HCT116 (cell line): ENCODE measurements around the gene SC5D. TPM values are rescaled to one million over a fixed set of nuclear protein-coding genes. Genes with fewer than 3 reads are reported as not detected.

Experiments used
- ATAC-seq: fragments of 200-7000 bp; cut with Tn5 transposase; 2 replicates; pipeline ENCODE4 v1.9.1; 2020; ENCODE audit warnings: mild to moderate bottlenecking, moderate library complexity
- BruUV-seq: library from RNA; stranded (reverse); fragments of 400-500 nt; replicated peaks from 2 replicates; lab custom pipeline; 2021; lab: Mats Ljungman, UMichigan
- CTCF ChIA-PET: fragments of 300-600 bp; sonication (Branson Sonifier 250); formaldehyde crosslinking; loops from one replicate; lab custom pipeline; 2021; ENCODE audit warnings: antibody characterized with exemption; lab: Charles Lee
- POLR2A ChIA-PET: fragments of 300-600, 350-600 bp; sonication (Branson Sonifier 250); formaldehyde crosslinking; loops from one replicate; lab custom pipeline; 2021; ENCODE audit warnings: antibody characterized with exemption; lab: Charles Lee
- RAD21 ChIA-PET, 2 experiments: fragments of 300-600 bp; sonication (Branson Sonifier 250); formaldehyde crosslinking; loops; one replicate each; lab custom pipeline; 2023; ENCODE audit warnings: low total read pairs in 2 of 2; ENCODE audit not compliant: uncharacterized antibody in 2 of 2, unreplicated experiment in 2 of 2, low non-redundant PET in 1 of 2; lab: Charles Lee
- DNase-seq: peaks from one replicate; pipeline ENCODE4 v3.0.0-alpha.2; 2010; ENCODE audit warnings: low read depth, low spot score
- H2AFZ ChIP-seq: fragments of 200-600 bp; shearing (Covaris generic), sonication (generic); 2 replicates; pipeline ENCODE4 v1.6.1; 2017; ENCODE audit warnings: low read depth, mixed run types, mixed read lengths, antibody characterized with exemption, low read length; ENCODE audit not compliant: poor library complexity, severe bottlenecking
- H3K27ac ChIP-seq: 2 replicates; pipeline ENCODE4 v1.5.1; 2012; ENCODE audit warnings: low read depth, low read length
- H3K27me3 ChIP-seq: fragments of 200-600 bp; sonication (generic); 2 replicates; pipeline ENCODE4 v1.6.1; 2016; ENCODE audit warnings: mixed run types, low read length, mixed read lengths; ENCODE audit not compliant: insufficient read depth
- H3K36me3 ChIP-seq, 2 experiments: fragments of 200-500 bp in 1 of 2; fragments of 200-600 bp in 1 of 2; sonication (Bioruptor generic) in 1 of 2; sonication (generic) in 1 of 2; 2 replicates each; pipeline versions ENCODE4 v1.5.1 to v1.6.1; 2014 to 2016; ENCODE audit warnings: low read length in 2 of 2, inconsistent platforms in 1 of 2, mixed read lengths in 1 of 2, mixed run types in 1 of 2; ENCODE audit not compliant: insufficient read depth in 2 of 2, control insufficient read depth in 1 of 2
- H3K4me1 ChIP-seq, 2 experiments: fragments of 200-600 bp in 1 of 2; sonication (generic) in 1 of 2; 2 replicates each; pipeline versions ENCODE4 v1.5.1 to v1.6.1; 2012 to 2017; ENCODE audit warnings: low read length in 2 of 2, inconsistent platforms in 1 of 2, mild to moderate bottlenecking in 1 of 2, mixed read lengths in 1 of 2, mixed run types in 1 of 2, moderate library complexity in 1 of 2; ENCODE audit not compliant: insufficient read depth in 2 of 2, control insufficient read depth in 1 of 2
- H3K4me2 ChIP-seq: fragments of 200-600 bp; sonication (generic); 2 replicates; pipeline ENCODE4 v1.6.1; 2017; ENCODE audit warnings: mixed run types, low read length, mixed read lengths
- H3K4me3 ChIP-seq, 2 experiments: fragments of 200-600 bp in 1 of 2; sonication (generic) in 1 of 2; replicated peaks in 1 of 2; 2 replicates each; pipeline ENCODE4 v1.5.1; 2011 to 2016; ENCODE audit warnings: low read length in 2 of 2, control low read depth in 1 of 2, low read depth in 1 of 2, mild to moderate bottlenecking in 1 of 2, mixed read lengths in 1 of 2, mixed run types in 1 of 2
- H3K79me2 ChIP-seq: fragments of 200-600 bp; sonication (generic); 2 replicates; pipeline ENCODE4 v1.6.1; 2017; ENCODE audit warnings: mild to moderate bottlenecking, mixed run types, low read length, moderate library complexity, mixed read lengths; ENCODE audit not compliant: insufficient read depth
- H3K9ac ChIP-seq: fragments of 200-600 bp; sonication (generic); 2 replicates; pipeline ENCODE4 v1.6.1; 2016; ENCODE audit warnings: low read length, mixed read lengths
- H3K9me2 ChIP-seq: fragments of 200-600 bp; sonication (generic), shearing (Covaris generic); 2 replicates; pipeline ENCODE4 v1.6.1; 2017; ENCODE audit warnings: mixed run types, mild to moderate bottlenecking, moderate library complexity; ENCODE audit not compliant: insufficient read depth
- H3K9me3 ChIP-seq, 2 experiments: fragments of 200-500 bp in 1 of 2; fragments of 200-600 bp in 1 of 2; sonication (Bioruptor generic) in 1 of 2; sonication (generic) in 1 of 2; 2 replicates each; pipeline ENCODE4 v1.6.1; 2014 to 2017; ENCODE audit warnings: low read length in 2 of 2, mixed read lengths in 2 of 2, inconsistent platforms in 1 of 2, low read depth in 1 of 2, mild to moderate bottlenecking in 1 of 2, mixed run types in 1 of 2, moderate library complexity in 1 of 2; ENCODE audit not compliant: control insufficient read depth in 1 of 2, insufficient read depth in 1 of 2
- H4K20me1 ChIP-seq: fragments of 200-600 bp; sonication (generic), shearing (Covaris generic); 2 replicates; pipeline ENCODE4 v1.6.1; 2017; ENCODE audit warnings: mixed run types, mild to moderate bottlenecking, moderate library complexity; ENCODE audit not compliant: insufficient read depth
- ATF3 ChIP-seq: IDR thresholded peaks from 2 replicates; pipeline ENCODE4 v1.6.1; 2012
- CEBPB ChIP-seq: IDR thresholded peaks from 2 replicates; pipeline ENCODE4 v1.6.1; 2012; ENCODE audit warnings: low read depth
- ELF1 ChIP-seq: IDR thresholded peaks from 2 replicates; pipeline ENCODE4 v1.6.1; 2012; ENCODE audit warnings: low read depth, borderline replicate concordance
- EZH2 ChIP-seq: fragments of 200-600 bp; sonication (generic); IDR thresholded peaks from 2 replicates; pipeline ENCODE4 v1.6.1; 2017; ENCODE audit warnings: antibody characterized with exemption, mixed run types
- FOSL1 ChIP-seq: IDR thresholded peaks from 2 replicates; pipeline ENCODE4 v1.6.1; 2012; ENCODE audit warnings: low read depth
- MAX ChIP-seq: IDR thresholded peaks from 2 replicates; pipeline ENCODE4 v1.6.1; 2012
- POLR2A ChIP-seq: IDR thresholded peaks from 2 replicates; pipeline ENCODE4 v1.7.0; 2011; ENCODE audit warnings: borderline replicate concordance; ENCODE audit not compliant: insufficient read depth, insufficient read length; ENCODE audit errors: extremely low read depth
- RAD21 ChIP-seq: IDR thresholded peaks from 2 replicates; pipeline ENCODE4 v1.6.1; 2012; ENCODE audit warnings: low read depth, mild to moderate bottlenecking
- REST ChIP-seq: IDR thresholded peaks from 2 replicates; pipeline ENCODE4 v1.6.1; 2012; ENCODE audit warnings: low read depth
- SIN3A ChIP-seq: IDR thresholded peaks from 2 replicates; pipeline ENCODE4 v1.6.1; 2012; ENCODE audit warnings: low read depth
- SP1 ChIP-seq: IDR thresholded peaks from 2 replicates; pipeline ENCODE4 v1.6.1; 2012; ENCODE audit warnings: low read depth
- SRF ChIP-seq: IDR thresholded peaks from 2 replicates; pipeline ENCODE4 v1.6.1; 2012; ENCODE audit warnings: low read depth
- TCF7L2 ChIP-seq: IDR thresholded peaks from 2 replicates; pipeline ENCODE4 v1.7.0; 2011; ENCODE audit warnings: borderline replicate concordance, inconsistent platforms; ENCODE audit not compliant: insufficient read depth, insufficient read length; ENCODE audit errors: extremely low read depth
- YY1 ChIP-seq: IDR thresholded peaks from 2 replicates; pipeline ENCODE4 v1.6.1; 2011; ENCODE audit warnings: low read length, low read depth, moderate library complexity, mild to moderate bottlenecking; ENCODE audit not compliant: insufficient replicate concordance; ENCODE audit errors: extremely low read depth
- ZBTB33 ChIP-seq: IDR thresholded peaks from 2 replicates; pipeline ENCODE4 v1.6.1; 2011; ENCODE audit warnings: mild to moderate bottlenecking, low read length, moderate library complexity; ENCODE audit not compliant: insufficient replicate concordance; ENCODE audit errors: extremely low read depth
- ZFX ChIP-seq: fragments of 450-650 bp; IDR thresholded peaks from 2 replicates; pipeline ENCODE4 v1.6.1; 2017
- intact Hi-C: fragments of 100-400 bp; cut with micrococcal nuclease; formaldehyde crosslinking; loops from 2 replicates; pipeline ENCODE4 v1.10.0; 2022
- total RNA-seq: library from RNA; stranded (reverse); gene quantifications from one replicate; pipeline ENCODE4 v1.2.1, GENCODE V29; 2021; ENCODE audit not compliant: unreplicated experiment

The SC5D gene
- total RNA-seq, 1 experiment from 2014 or later, result 24.1 TPM

GRCh38 chr11:121336279-121336937, 43.8 kb downstream of the SC5D start:
- Histone ChIP-seq H3K4me3 (no peak overlapping the region), H3K4me2 (no peak overlapping the region), H2AFZ (no peak overlapping the region)
- CTCF ChIA-PET, result interaction anchor here (0.9 kb wide), 1 partner anchor 16 kb away, joined by 3 read pairs; no protein-coding TSS in a partner anchor
- TF ChIP-seq SRF, result no peak
- TF ChIP-seq RAD21, result no peak
- TF ChIP-seq YY1, result no peak
- TF ChIP-seq EZH2, result no peak
- no peak for TF ChIP-seq TCF7L2
- TF ChIP-seq CEBPB, result no peak
- no peak for TF ChIP-seq SIN3A
- no peak for TF ChIP-seq POLR2A
- TF ChIP-seq FOSL1, result no peak
- TF ChIP-seq ATF3, result no peak
- no peak for TF ChIP-seq MAX
- no peak for TF ChIP-seq SP1
- no peak for TF ChIP-seq REST
- TF ChIP-seq ELF1, result no peak
- no peak for TF ChIP-seq ZBTB33
- TF ChIP-seq ZFX, result no peak
- TF ChIP-seq, all 23 proteins: peak for 0
- no peaks in the 10 kb centered on the region for H3K4me1 ChIP-seq
- no peak overlapping the region for H3K9ac ChIP-seq
- no peaks in the 10 kb centered on the region for H3K9me2 ChIP-seq
- H3K36me3 ChIP-seq, result no peaks in the 10 kb centered on the region
- BruUV-seq, result no TSS peak
- intact Hi-C loops, result no loop called here
- DNase-seq (no peak), ATAC-seq (no peak)
- no peaks in the 10 kb centered on the region for H4K20me1 ChIP-seq
- ChIA-PET POLR2A (no interaction called here), RAD21 (no interaction called here)
- no peaks in the 10 kb centered on the region for H3K79me2 ChIP-seq
- H3K27me3 ChIP-seq, result peaks cover 4% of the 10 kb centered on the region
- no peak overlapping the region for H3K27ac ChIP-seq
- H3K9me3 ChIP-seq, result no peaks in the 10 kb centered on the region
